ENCODE results near the gene FCRL4. TPM values are rescaled to one million over a fixed set of nuclear protein-coding genes. Genes with fewer than 3 reads are reported as not detected.

The FCRL4 gene
- total RNA-seq, 1 donor from 2014 or later, result not detected

- no peak for TF ChIP-seq CTCF (IDR thresholded peaks at IDR 0.05; ENCODE audit: partially characterized antibody, unreplicated experiment)
- H3K4me1 Mint-ChIP-seq (ENCODE audit: low read depth, unreplicated experiment), result no peaks in the 10 kb centered on the region
- H3K4me3 Mint-ChIP-seq (ENCODE audit: unreplicated experiment), result no peak overlapping the region
- no peak overlapping the region for H3K27ac Mint-ChIP-seq (ENCODE audit: unreplicated experiment)
- no peaks in the 10 kb centered on the region for H3K27me3 Mint-ChIP-seq (ENCODE audit: unreplicated experiment)
- DNase-seq, result no peak
- no peaks in the 10 kb centered on the region for H3K36me3 Mint-ChIP-seq (ENCODE audit: unreplicated experiment)
- no peaks in the 10 kb centered on the region for H3K9me3 Mint-ChIP-seq (ENCODE audit: unreplicated experiment)
Observed at GRCh38 chr1:157540852-157541251, 57.0 kb downstream of the FCRL4 start.

GRCh38 chr1:157540160-157540748 is 57.6 kb downstream of the FCRL4 start:
- H3K27ac Mint-ChIP-seq (ENCODE audit: unreplicated experiment), result no peak overlapping the region
- DNase-seq, result no peak
- TF ChIP-seq CTCF (IDR thresholded peaks at IDR 0.05; ENCODE audit: partially characterized antibody, unreplicated experiment), result no peak
- no peaks in the 10 kb centered on the region for H3K27me3 Mint-ChIP-seq (ENCODE audit: unreplicated experiment)
- no peaks in the 10 kb centered on the region for H3K4me1 Mint-ChIP-seq (ENCODE audit: low read depth, unreplicated experiment)
- no peak overlapping the region for H3K4me3 Mint-ChIP-seq (ENCODE audit: unreplicated experiment)
- H3K9me3 Mint-ChIP-seq (ENCODE audit: unreplicated experiment), result no peaks in the 10 kb centered on the region
- no peaks in the 10 kb centered on the region for H3K36me3 Mint-ChIP-seq (ENCODE audit: unreplicated experiment)

GRCh38 chr1:157539568-157539967 is 58.3 kb downstream of the FCRL4 start:
- Mint-ChIP-seq H3K4me1 (ENCODE audit: low read depth, unreplicated experiment) (no peaks in the 10 kb centered on the region), H3K9me3 (ENCODE audit: unreplicated experiment) (no peaks in the 10 kb centered on the region), H3K27me3 (ENCODE audit: unreplicated experiment) (no peaks in the 10 kb centered on the region), H3K4me3 (ENCODE audit: unreplicated experiment) (no peak overlapping the region), H3K27ac (ENCODE audit: unreplicated experiment) (no peak overlapping the region), H3K36me3 (ENCODE audit: unreplicated experiment) (no peaks in the 10 kb centered on the region)
- TF ChIP-seq CTCF (IDR thresholded peaks at IDR 0.05; ENCODE audit: partially characterized antibody, unreplicated experiment), result no peak
- DNase-seq, result no peak

- no peaks in the 10 kb centered on the region for H3K9me3 Mint-ChIP-seq (ENCODE audit: unreplicated experiment)
- H3K4me3 Mint-ChIP-seq (ENCODE audit: unreplicated experiment), result no peak overlapping the region
- no peak for TF ChIP-seq CTCF (IDR thresholded peaks at IDR 0.05; ENCODE audit: partially characterized antibody, unreplicated experiment)
- no peak for DNase-seq
- H3K27me3 Mint-ChIP-seq (ENCODE audit: unreplicated experiment), result no peaks in the 10 kb centered on the region
- no peaks in the 10 kb centered on the region for H3K4me1 Mint-ChIP-seq (ENCODE audit: low read depth, unreplicated experiment)
- no peaks in the 10 kb centered on the region for H3K36me3 Mint-ChIP-seq (ENCODE audit: unreplicated experiment)
- H3K27ac Mint-ChIP-seq (ENCODE audit: unreplicated experiment), result no peak overlapping the region
Observed at GRCh38 chr1:157532569-157532968, 65.3 kb downstream of the FCRL4 start.

GRCh38 chr1:157523774-157524493 is 74.0 kb downstream of the FCRL4 start:
- DNase-seq, result no peak
- TF ChIP-seq CTCF (IDR thresholded peaks at IDR 0.05; ENCODE audit: partially characterized antibody, unreplicated experiment), result no peak
- no peak overlapping the region for H3K4me3 Mint-ChIP-seq (ENCODE audit: unreplicated experiment)
- H3K9me3 Mint-ChIP-seq (ENCODE audit: unreplicated experiment), result peaks cover 5% of the 10 kb centered on the region
- H3K27me3 Mint-ChIP-seq (ENCODE audit: unreplicated experiment), result no peaks in the 10 kb centered on the region
- H3K36me3 Mint-ChIP-seq (ENCODE audit: unreplicated experiment), result no peaks in the 10 kb centered on the region
- H3K27ac Mint-ChIP-seq (ENCODE audit: unreplicated experiment), result no peak overlapping the region
- no peaks in the 10 kb centered on the region for H3K4me1 Mint-ChIP-seq (ENCODE audit: low read depth, unreplicated experiment)

Measured in glutamatergic neuron (in vitro differentiated cells).